OCI-LY7 (cell line): Measurements from ENCODE around the gene CXorf49.
"Not testable (repeated sequence)": the region's sequence is repeated elsewhere in the genome, so short reads cannot be mapped to it uniquely, and the experiment has no call there.

Experiments used
- EZH2phosphoT487 ChIP-seq: fragments of 200-600 bp; sonication (generic); IDR thresholded peaks from 2 replicates; pipeline ENCODE4 v1.6.1; 2018; ENCODE audit warnings: low read depth, borderline replicate concordance, mild to moderate bottlenecking, mixed run types, antibody characterized with exemption, low read length, moderate library complexity, mixed read lengths
- TF ChIP-seq, protein P1 (sequence below): fragments of 200-600 bp; sonication (generic); conservative IDR thresholded peaks from 2 replicates; pipeline ENCODE4 v1.5.1; 2014; ENCODE audit warnings: mild to moderate bottlenecking, antibody characterized with exemption, low read length, moderate library complexity, mixed read lengths

DNA sequence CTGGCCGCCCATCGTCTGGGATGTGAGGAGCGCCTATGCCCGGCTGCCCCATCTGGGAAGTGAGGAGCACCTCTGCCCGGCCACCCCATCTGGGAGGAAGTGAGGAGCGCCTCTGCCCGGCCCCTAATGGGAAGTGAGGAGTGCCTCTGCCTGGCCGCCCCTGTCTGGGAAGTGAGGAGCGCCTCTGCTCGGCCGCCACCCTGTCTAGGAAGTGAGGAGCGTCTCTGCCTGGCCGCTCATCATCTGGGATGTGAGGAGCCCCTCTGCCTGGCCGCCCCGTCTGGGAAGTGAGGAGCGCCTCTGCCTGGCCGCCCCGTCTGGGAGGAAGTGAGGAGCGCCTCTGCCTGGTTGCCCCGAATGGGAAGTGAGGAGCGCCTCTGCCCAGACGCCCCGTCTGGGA, 42.4 kb downstream of the CXorf49 start:
- TF ChIP-seq, protein P1, sequence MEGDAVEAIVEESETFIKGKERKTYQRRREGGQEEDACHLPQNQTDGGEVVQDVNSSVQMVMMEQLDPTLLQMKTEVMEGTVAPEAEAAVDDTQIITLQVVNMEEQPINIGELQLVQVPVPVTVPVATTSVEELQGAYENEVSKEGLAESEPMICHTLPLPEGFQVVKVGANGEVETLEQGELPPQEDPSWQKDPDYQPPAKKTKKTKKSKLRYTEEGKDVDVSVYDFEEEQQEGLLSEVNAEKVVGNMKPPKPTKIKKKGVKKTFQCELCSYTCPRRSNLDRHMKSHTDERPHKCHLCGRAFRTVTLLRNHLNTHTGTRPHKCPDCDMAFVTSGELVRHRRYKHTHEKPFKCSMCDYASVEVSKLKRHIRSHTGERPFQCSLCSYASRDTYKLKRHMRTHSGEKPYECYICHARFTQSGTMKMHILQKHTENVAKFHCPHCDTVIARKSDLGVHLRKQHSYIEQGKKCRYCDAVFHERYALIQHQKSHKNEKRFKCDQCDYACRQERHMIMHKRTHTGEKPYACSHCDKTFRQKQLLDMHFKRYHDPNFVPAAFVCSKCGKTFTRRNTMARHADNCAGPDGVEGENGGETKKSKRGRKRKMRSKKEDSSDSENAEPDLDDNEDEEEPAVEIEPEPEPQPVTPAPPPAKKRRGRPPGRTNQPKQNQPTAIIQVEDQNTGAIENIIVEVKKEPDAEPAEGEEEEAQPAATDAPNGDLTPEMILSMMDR, result not testable (repeated sequence)
- TF ChIP-seq EZH2phosphoT487, result not testable (repeated sequence)
